GM23338 (cell line): ENCODE data around the gene IRF1. TPM values are rescaled to one million over a fixed set of nuclear protein-coding genes. Genes with fewer than 3 reads are reported as not detected.

ENCODE experiments used
- ATAC-seq: fragments of 200-7000 bp; cut with Tn5 transposase; 3 replicates; pipeline ENCODE4 v1.9.1; 2020
- DNase-seq: peaks from one replicate; pipeline ENCODE4 v3.0.0-alpha.2; 2015; ENCODE audit warnings: low spot score
- H2AFZ ChIP-seq: fragments of 200-600 bp; sonication (generic); 2 replicates; pipeline ENCODE4 v1.8.0; 2016; ENCODE audit warnings: antibody characterized with exemption, mild to moderate bottlenecking, moderate library complexity
- H3F3A ChIP-seq: fragments of 200-600 bp; sonication (generic); replicated peaks from 2 replicates; pipeline ENCODE4 v1.8.0; 2017; ENCODE audit warnings: antibody characterized with exemption, mixed run types, low read depth
- H3K27ac ChIP-seq: fragments of 200-600 bp; sonication (generic); 2 replicates; pipeline ENCODE4 v1.6.1; 2016; ENCODE audit warnings: low read depth
- H3K27me3 ChIP-seq: fragments of 200-600 bp; sonication (generic); 2 replicates; pipeline ENCODE4 v1.8.0; 2016; ENCODE audit warnings: mild to moderate bottlenecking, mixed run types, moderate library complexity; ENCODE audit not compliant: insufficient read depth
- H3K36me3 ChIP-seq: fragments of 200-600 bp; sonication (generic); 2 replicates; pipeline ENCODE4 v1.8.0; 2016; ENCODE audit warnings: mild to moderate bottlenecking; ENCODE audit not compliant: insufficient read depth
- H3K4me1 ChIP-seq: fragments of 200-600 bp; sonication (generic); 2 replicates; pipeline ENCODE4 v1.8.0; 2016; ENCODE audit warnings: mild to moderate bottlenecking, moderate library complexity; ENCODE audit not compliant: insufficient read depth
- H3K4me2 ChIP-seq: fragments of 200-600 bp; sonication (generic); 2 replicates; pipeline ENCODE4 v1.7.1; 2017; ENCODE audit warnings: mixed run types
- H3K4me3 ChIP-seq: fragments of 200-600 bp; sonication (generic); 2 replicates; pipeline ENCODE4 v1.6.1; 2016; ENCODE audit warnings: mixed run types
- H3K79me2 ChIP-seq: fragments of 200-600 bp; sonication (generic); replicated peaks from 2 replicates; pipeline ENCODE4 v1.8.0; 2017; ENCODE audit warnings: mild to moderate bottlenecking; ENCODE audit not compliant: insufficient read depth
- H3K9me2 ChIP-seq: fragments of 200-600 bp; sonication (generic); 2 replicates; pipeline ENCODE4 v1.8.0; 2017; ENCODE audit not compliant: insufficient read depth
- H4K20me1 ChIP-seq: fragments of 200-600 bp; sonication (generic); replicated peaks from 2 replicates; pipeline ENCODE4 v1.8.0; 2017; ENCODE audit warnings: mild to moderate bottlenecking; ENCODE audit not compliant: insufficient read depth
- H3K27ac Mint-ChIP-seq: 2 replicates; pipeline ENCODE4 v1.8.0; 2020; ENCODE audit warnings: inconsistent platforms, mild to moderate bottlenecking, moderate library complexity, mixed read lengths
- H3K27me3 Mint-ChIP-seq: 3 replicates; pipeline ENCODE4 v1.8.0; 2022; ENCODE audit warnings: low read depth, mild to moderate bottlenecking, moderate library complexity, mixed read lengths, inconsistent platforms; ENCODE audit not compliant: insufficient read depth, poor library complexity
- H3K36me3 Mint-ChIP-seq: 3 replicates; pipeline ENCODE4 v1.8.0; 2021; ENCODE audit warnings: low read depth, mild to moderate bottlenecking, inconsistent platforms, moderate library complexity, mixed read lengths
- H3K4me1 Mint-ChIP-seq: 3 replicates; pipeline ENCODE4 v1.8.0; 2020; ENCODE audit warnings: mild to moderate bottlenecking, inconsistent platforms, mixed read lengths
- H3K4me3 Mint-ChIP-seq: 3 replicates; pipeline ENCODE4 v1.8.0; 2021; ENCODE audit warnings: moderate library complexity, mild to moderate bottlenecking, inconsistent platforms, mixed read lengths
- H3K9me3 Mint-ChIP-seq: 3 replicates; pipeline ENCODE4 v1.8.0; 2020; ENCODE audit warnings: moderate library complexity, mild to moderate bottlenecking, inconsistent platforms, mixed read lengths
- CREB1 ChIP-seq: fragments of 250-450 bp; sonication (Bioruptor Pico); IDR thresholded peaks from 2 replicates; pipeline ENCODE4 v1.5.0; 2020; ENCODE audit warnings: low read depth, mild to moderate bottlenecking, moderate library complexity
- JUNB ChIP-seq: IDR thresholded peaks from one replicate; pipeline ENCODE4 v1.6.1; 2016; ENCODE audit warnings: antibody characterized with exemption; ENCODE audit not compliant: unreplicated experiment
- REST ChIP-seq: IDR thresholded peaks from one replicate; pipeline ENCODE4 v1.6.1; 2018; ENCODE audit warnings: antibody characterized with exemption; ENCODE audit not compliant: unreplicated experiment
- ZNF114 ChIP-seq: fragments of 250-450 bp; sonication (Bioruptor Pico); IDR thresholded peaks from 2 replicates; pipeline ENCODE4 v1.5.0; 2020; ENCODE audit warnings: mild to moderate bottlenecking, moderate library complexity
- ZNF331 ChIP-seq: fragments of 250-450 bp; sonication (Bioruptor Pico); IDR thresholded peaks from 2 replicates; pipeline ENCODE4 v1.5.0; 2020; ENCODE audit warnings: low read depth, mild to moderate bottlenecking, moderate library complexity
- ZNF462 ChIP-seq: fragments of 250-450 bp; sonication (Bioruptor Pico); IDR thresholded peaks from 2 replicates; pipeline ENCODE4 v1.5.0; 2020; ENCODE audit warnings: mild to moderate bottlenecking, moderate library complexity
- polyA plus RNA-seq: library from polyadenylated mRNA; unstranded; fragments of >200 nt; fragmentation: Nextera tagmentation; extraction: Ambion mirVana; gene quantifications from 2 replicates; pipeline ENCODE4 v1.2.1, GENCODE V29; 2016
- total RNA-seq: library from RNA; depleted of rRNA; stranded (reverse); fragments of >200 nt; shearing (Covaris generic); gene quantifications from 2 replicates; pipeline ENCODE4 v1.2.3, GENCODE V29; 2014

The IRF1 gene
- total and polyA plus RNA-seq, 2 experiments from 2014 or later: 6.9 to 8.6 TPM

- TF ChIP-seq ZNF462 (CRISPR knock-in tag): no peak
These were observed 46.5 kb downstream of the IRF1 start (continued) for GRCh38 chr5:132444061-132444460.

- no peak overlapping the region for H3K4me3 Mint-ChIP-seq
- no peak overlapping the region for H3K4me3 ChIP-seq
- H3K27me3 ChIP-seq: no peaks in the 10 kb centered on the region
- H3K9me2 ChIP-seq: no peaks in the 10 kb centered on the region
- H3K36me3 Mint-ChIP-seq: peaks cover 5% of the 10 kb centered on the region
- H3K79me2 ChIP-seq: no peaks in the 10 kb centered on the region
- no peak overlapping the region for H3K27ac ChIP-seq
- H3K36me3 ChIP-seq: no peaks in the 10 kb centered on the region
- peaks cover 3% of the 10 kb centered on the region; the same call in 1 of the 2 replicates for H3K4me1 ChIP-seq
- peaks cover 25% of the 10 kb centered on the region for H3K4me1 Mint-ChIP-seq
- H3K9me3 Mint-ChIP-seq: peaks cover 3% of the 10 kb centered on the region
- DNase-seq (no peak), ATAC-seq (no peak)
- no peak overlapping the region for H3K27ac Mint-ChIP-seq
- H3F3A ChIP-seq: no peaks in the 10 kb centered on the region
- no peak overlapping the region for H3K4me2 ChIP-seq
- H4K20me1 ChIP-seq: no peaks in the 10 kb centered on the region
- peaks cover 8% of the 10 kb centered on the region for H3K27me3 Mint-ChIP-seq
- H2AFZ ChIP-seq: no peak overlapping the region
- no peak for TF ChIP-seq CREB1 (CRISPR knock-in tag)
- TF ChIP-seq JUNB: no peak
- TF ChIP-seq ZNF114 (CRISPR knock-in tag): no peak
These were observed 51.0 kb downstream of the IRF1 start for GRCh38 chr5:132439521-132440089.

GRCh38 chr5:132438917-132439316 lies 51.7 kb downstream of the IRF1 start:
- Mint-ChIP-seq H3K9me3 (no peaks in the 10 kb centered on the region), H3K36me3 (no peaks in the 10 kb centered on the region), H3K27ac (no peak overlapping the region), H3K4me3 (no peak overlapping the region), H3K27me3 (peaks cover 4% of the 10 kb centered on the region), H3K4me1 (peaks cover 25% of the 10 kb centered on the region)
- no peak overlapping the region for H2AFZ ChIP-seq
- H3K4me1 ChIP-seq: peaks cover 3% of the 10 kb centered on the region; the same call in 1 of the 2 replicates
- no peaks in the 10 kb centered on the region for H3K27me3 ChIP-seq
- no peaks in the 10 kb centered on the region for H3K9me2 ChIP-seq
- ATAC-seq: no peak
- H4K20me1 ChIP-seq: no peaks in the 10 kb centered on the region
- DNase-seq: no peak
- H3K4me3 ChIP-seq: no peak overlapping the region
- no peaks in the 10 kb centered on the region for H3K79me2 ChIP-seq
- H3K27ac ChIP-seq: no peak overlapping the region
- H3K36me3 ChIP-seq: no peaks in the 10 kb centered on the region
- H3F3A ChIP-seq: no peaks in the 10 kb centered on the region
- H3K4me2 ChIP-seq: no peak overlapping the region
- TF ChIP-seq ZNF331 (CRISPR knock-in tag) (no peak), REST (no peak), JUNB (no peak)
